CD14-positive monocyte (primary cell): ENCODE data around the gene MEIS1. TPM values are rescaled to one million over a fixed set of nuclear protein-coding genes. Genes with fewer than 3 reads are reported as not detected.

Experiments
- DNase-seq, 3 donors: peaks; one replicate each; pipeline ENCODE4 v3.0.0-alpha.2; 2011 to 2022
- H2AFZ ChIP-seq: 2 replicates; pipeline ENCODE4 v1.6.0; 2012; ENCODE audit warnings: mild to moderate bottlenecking, low read depth, low read length, inconsistent platforms; ENCODE audit not compliant: insufficient read depth, poor library complexity, severe bottlenecking
- H3K27ac ChIP-seq, 2 donors: 1 replicate in 1 of 2; 2 replicates in 1 of 2; pipeline ENCODE4 v1.5.1; 2012 to 2013; ENCODE audit warnings: low read length in 2 of 2, control low read depth in 1 of 2, inconsistent platforms in 1 of 2, low read depth in 1 of 2, mild to moderate bottlenecking in 1 of 2
- H3K27me3 ChIP-seq, 2 donors: one replicate each; pipeline versions ENCODE4 v1.6.0 to v1.6.1; 2011 to 2013; ENCODE audit warnings: low read length in 2 of 2; ENCODE audit not compliant: control insufficient read depth in 2 of 2, insufficient read depth in 2 of 2
- H3K36me3 ChIP-seq, 2 donors: replicated peaks in 1 of 2; 1 replicate in 1 of 2; 2 replicates in 1 of 2; pipeline versions ENCODE4 v1.5.1 to v1.6.1; 2012 to 2013; ENCODE audit warnings: low read length in 2 of 2, control low read depth in 1 of 2, inconsistent platforms in 1 of 2, mild to moderate bottlenecking in 1 of 2; ENCODE audit not compliant: insufficient read depth in 2 of 2, control insufficient read depth in 1 of 2
- H3K4me1 ChIP-seq, 2 donors: 1 replicate in 1 of 2; 2 replicates in 1 of 2; pipeline versions ENCODE4 v1.5.1 to v1.6.1; 2012 to 2013; ENCODE audit warnings: low read length in 2 of 2, control low read depth in 1 of 2, inconsistent platforms in 1 of 2, mild to moderate bottlenecking in 1 of 2, moderate library complexity in 1 of 2; ENCODE audit not compliant: insufficient read depth in 2 of 2, control insufficient read depth in 1 of 2
- H3K4me2 ChIP-seq: replicated peaks from 2 replicates; pipeline ENCODE3; 2012; ENCODE audit warnings: low read length, moderate library complexity, mild to moderate bottlenecking; ENCODE audit not compliant: poor library complexity, severe bottlenecking; ENCODE audit errors: extremely low read depth
- H3K4me3 ChIP-seq, 3 experiments: fragments of 200-600 bp in 1 of 3; sonication (generic) in 1 of 3; replicated peaks in 1 of 3; 1 replicate in 2 of 3; 2 replicates in 1 of 3; pipeline ENCODE4 v1.5.1; 2011 to 2013; ENCODE audit warnings: low read length in 3 of 3, mild to moderate bottlenecking in 3 of 3, control low read depth in 2 of 3, low read depth in 2 of 3, inconsistent platforms in 1 of 3, moderate library complexity in 1 of 3
- H3K79me2 ChIP-seq: 2 replicates; pipeline ENCODE4 v1.6.0; 2012; ENCODE audit warnings: mild to moderate bottlenecking, control low read depth, inconsistent platforms, low read length, moderate library complexity; ENCODE audit not compliant: insufficient read depth
- H3K9ac ChIP-seq: 2 replicates; pipeline ENCODE4 v1.6.0; 2017; ENCODE audit warnings: low read length, mild to moderate bottlenecking; ENCODE audit not compliant: insufficient read depth, poor library complexity, severe bottlenecking
- H3K9me3 ChIP-seq, 2 donors: replicated peaks in 1 of 2; 1 replicate in 1 of 2; 2 replicates in 1 of 2; pipeline versions ENCODE4 v1.5.1 to v1.6.1; 2012 to 2013; ENCODE audit warnings: low read length in 2 of 2, control low read depth in 1 of 2; ENCODE audit not compliant: control insufficient read depth in 1 of 2, insufficient read depth in 1 of 2
- H4K20me1 ChIP-seq: 2 replicates; pipeline ENCODE4 v1.6.0; 2012; ENCODE audit warnings: mild to moderate bottlenecking, low read length, control low read depth, moderate library complexity; ENCODE audit not compliant: insufficient read depth
- H3K27ac Mint-ChIP-seq, 7 donors: one replicate each; pipeline ENCODE4 v1.8.0; 2020; ENCODE audit warnings: mild to moderate bottlenecking in 7 of 7, mixed read lengths in 7 of 7, moderate library complexity in 6 of 7, inconsistent platforms in 2 of 7
- H3K27me3 Mint-ChIP-seq, 3 donors: one replicate each; pipeline ENCODE4 v1.8.0; 2021 to 2022; ENCODE audit warnings: low read depth in 3 of 3, mild to moderate bottlenecking in 3 of 3, mixed read lengths in 3 of 3, moderate library complexity in 3 of 3, inconsistent platforms in 1 of 3
- H3K36me3 Mint-ChIP-seq, 2 donors: one replicate each; pipeline ENCODE4 v1.8.0; 2020; ENCODE audit warnings: mixed read lengths in 2 of 2, inconsistent platforms in 1 of 2, mild to moderate bottlenecking in 1 of 2
- H3K4me1 Mint-ChIP-seq: one replicate; pipeline ENCODE4 v1.8.0; 2020; ENCODE audit warnings: mild to moderate bottlenecking, mixed read lengths
- H3K4me3 Mint-ChIP-seq, 2 donors: one replicate each; pipeline ENCODE4 v1.8.0; 2020; ENCODE audit warnings: mild to moderate bottlenecking in 2 of 2, mixed read lengths in 2 of 2, moderate library complexity in 1 of 2
- H3K9me3 Mint-ChIP-seq, 7 donors: one replicate each; pipeline ENCODE4 v1.8.0; 2020 to 2022; ENCODE audit warnings: mixed read lengths in 7 of 7, mild to moderate bottlenecking in 6 of 7, moderate library complexity in 6 of 7, inconsistent platforms in 2 of 7
- CTCF ChIP-seq: fragments of 200-600 bp; IDR thresholded peaks from one replicate; pipeline ENCODE4 v1.8.0; 2022; ENCODE audit warnings: antibody characterized with exemption, mild to moderate bottlenecking
- WGBS: methylation state at CpG from one replicate; pipeline ENCODE4 v1.1.5; 2013; ENCODE audit warnings: missing lambda C conversion rate; ENCODE audit not compliant: insufficient coverage; 5-methylcytosine and 5-hydroxymethylcytosine counted together
- intact Hi-C, 2 donors: fragments of 100-400 bp; cut with micrococcal nuclease; formaldehyde crosslinking; loops; one replicate each; pipeline versions ENCODE4 v1.15.0 to v1.15.1; 2023
- polyA plus RNA-seq, 3 donors: library from polyadenylated mRNA; depleted of rRNA in 1 of 3; unstranded in 2 of 3; stranded (reverse) in 1 of 3; fragments of 300-500 nt in 2 of 3; fragments of >200 nt in 1 of 3; fragmentation: Illumina TruSeq in 2 of 3; gene quantifications; 1 replicate in 2 of 3; 2 replicates in 1 of 3; pipeline ENCODE4 v1.2.3, GENCODE V29; 2012 to 2021

Gene MEIS1
- polyA plus RNA-seq, 3 donors: 0.09 to 0.40 TPM; not detected in 1

GRCh38 chr2:66443186-66443978 is 8.5 kb downstream of the MEIS1 start:
- H3K27ac Mint-ChIP-seq: no peak overlapping the region
- Histone ChIP-seq H3K36me3 (no peaks in the 10 kb centered on the region), H3K9ac (no peak overlapping the region), H3K79me2 (no peaks in the 10 kb centered on the region), H3K4me1 (peaks cover 30 to 50% of the 10 kb centered on the region in 2 donors), H3K4me2 (peak overlapping the region; percentile 29), H3K27me3 (peaks cover 76 to 98% of the 10 kb centered on the region in 2 donors), H3K4me3 (no peak overlapping the region), H4K20me1 (no peaks in the 10 kb centered on the region), H3K27ac (no peak overlapping the region), H3K9me3 (peaks cover 0 to 22% of the 10 kb centered on the region in 2 donors), H2AFZ (no peak overlapping the region)
- WGBS: 36% methylated on average over 2 of the region's 17 CpGs
- intact Hi-C loops: no loop called here
- H3K4me1 Mint-ChIP-seq: peaks cover 54% of the 10 kb centered on the region
- peaks cover 0 to 21% (median 11%) of the 10 kb centered on the region in 7 donors for H3K9me3 Mint-ChIP-seq
- no peak for TF ChIP-seq CTCF
- H3K27me3 Mint-ChIP-seq: peaks cover 86 to 91% (median 89%) of the 10 kb centered on the region in 3 donors
- H3K36me3 Mint-ChIP-seq: peaks cover 13 to 16% of the 10 kb centered on the region in 2 donors
- peak overlapping the region in 1 of 2 donors; percentile 90 for H3K4me3 Mint-ChIP-seq
- no peak for DNase-seq

GRCh38 chr2:66443979-66444861 is 9.3 kb downstream of the MEIS1 start:
- DNase-seq: no peak
- no peak overlapping the region for H3K27ac ChIP-seq
- WGBS: 16% methylated on average over 23 of the region's 33 CpGs

More at GRCh38 chr2:66443979-66444861, 9.3 kb downstream of the MEIS1 start:
- Histone ChIP-seq H3K79me2 (no peaks in the 10 kb centered on the region), H2AFZ (no peak overlapping the region), H3K9me3 (peaks cover 0 to 22% of the 10 kb centered on the region in 2 donors), H3K4me1 (peaks cover 28 to 44% of the 10 kb centered on the region in 2 donors), H3K27me3 (peaks cover 68 to 90% of the 10 kb centered on the region in 2 donors), H3K4me3 (no peak overlapping the region), H3K9ac (no peak overlapping the region), H3K4me2 (peak overlapping the region; percentile 29), H4K20me1 (no peaks in the 10 kb centered on the region), H3K36me3 (no peaks in the 10 kb centered on the region)
- peaks cover 79 to 85% (median 83%) of the 10 kb centered on the region in 3 donors for H3K27me3 Mint-ChIP-seq
- peaks cover 13 to 16% of the 10 kb centered on the region in 2 donors for H3K36me3 Mint-ChIP-seq
- H3K4me1 Mint-ChIP-seq: peaks cover 46% of the 10 kb centered on the region
- H3K27ac Mint-ChIP-seq: no peak overlapping the region
- H3K9me3 Mint-ChIP-seq: peaks cover 0 to 21% (median 10%) of the 10 kb centered on the region in 7 donors
- H3K4me3 Mint-ChIP-seq: peak overlapping the region in 1 of 2 donors; percentile 90
- intact Hi-C loops: no loop called here
- no peak for TF ChIP-seq CTCF
